NCI-H1694 (cell line): Measurements from ENCODE around the gene TPK1.

Experiments used
- DNase-seq: peaks from one replicate; lab custom pipeline; 2025; lab: John Stamatoyannopoulos, UW

TPK1 gene

DNA sequence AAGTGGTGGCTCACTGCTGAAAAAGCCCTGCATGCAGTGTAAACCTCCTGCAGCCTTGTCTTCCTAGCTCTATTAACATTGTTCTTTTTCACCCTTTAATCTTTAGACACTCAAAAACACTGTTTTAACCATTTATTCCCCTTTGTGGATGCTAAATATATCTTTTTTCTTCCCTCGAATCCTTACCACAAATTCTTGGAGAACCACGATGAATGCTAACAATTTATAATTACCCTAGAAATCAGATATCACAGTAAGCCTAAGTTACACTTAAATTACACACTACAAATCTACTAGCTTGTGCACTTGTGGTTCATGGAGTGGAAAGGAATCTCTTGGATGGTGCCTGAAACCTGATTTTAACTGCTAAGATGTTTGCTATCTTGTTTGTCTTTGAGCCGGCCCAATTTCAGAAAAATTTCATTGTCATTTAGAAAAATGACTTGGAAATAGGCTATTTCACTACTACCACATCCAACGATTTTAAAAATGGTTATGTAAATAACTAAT lies 307.3 kb downstream of the TPK1 start:
- DNase-seq = no peak

- DNase-seq = no peak
Measured at GRCh38 chr7:144527051-144527471, 308.8 kb downstream of the TPK1 start.

DNA sequence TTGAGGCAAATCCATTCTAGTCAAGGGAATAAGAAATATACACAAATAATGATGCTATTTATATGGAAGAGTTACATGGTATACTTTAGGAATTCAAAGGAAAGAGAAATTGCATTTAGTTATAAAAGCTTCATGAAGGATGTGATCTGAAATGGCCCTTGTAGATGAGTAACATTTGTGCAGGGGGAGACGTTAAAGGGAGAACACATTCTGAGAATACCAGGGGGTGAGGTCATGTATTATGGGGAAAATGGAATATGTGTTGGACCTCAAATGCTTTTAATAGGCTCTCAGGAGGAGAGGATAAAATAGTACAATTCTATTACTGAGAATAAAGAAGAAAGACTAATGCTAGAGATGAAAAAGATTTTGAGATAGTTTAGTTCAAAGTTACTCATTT lies 309.9 kb downstream of the TPK1 start:
- DNase-seq = no peak

DNA sequence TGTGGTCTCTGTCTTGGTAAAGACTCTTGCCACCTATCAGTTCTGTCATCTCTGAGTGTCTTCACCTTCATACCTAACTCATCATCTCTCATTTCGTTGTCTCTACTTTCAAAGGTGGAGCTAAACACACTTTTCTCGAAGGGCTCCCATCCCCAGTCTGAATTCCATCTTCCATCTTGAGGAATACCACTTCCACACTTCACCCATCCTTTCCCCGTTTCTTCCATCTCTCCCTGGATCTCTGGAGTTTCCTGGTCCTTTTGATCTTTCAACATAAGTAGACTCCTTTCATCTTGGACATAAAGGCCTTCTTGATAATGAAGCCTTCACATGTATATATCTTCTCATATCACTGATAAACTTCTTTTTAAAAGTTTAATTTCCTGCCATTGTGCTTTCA lies 311.6 kb downstream of the TPK1 start:
- DNase-seq = no peak

- DNase-seq = no peak
Measured at GRCh38 chr7:144523621-144524020, 312.2 kb downstream of the TPK1 start.

GRCh38 chr7:144519925-144520324 lies 315.9 kb downstream of the TPK1 start:
- no peak for DNase-seq

DNA sequence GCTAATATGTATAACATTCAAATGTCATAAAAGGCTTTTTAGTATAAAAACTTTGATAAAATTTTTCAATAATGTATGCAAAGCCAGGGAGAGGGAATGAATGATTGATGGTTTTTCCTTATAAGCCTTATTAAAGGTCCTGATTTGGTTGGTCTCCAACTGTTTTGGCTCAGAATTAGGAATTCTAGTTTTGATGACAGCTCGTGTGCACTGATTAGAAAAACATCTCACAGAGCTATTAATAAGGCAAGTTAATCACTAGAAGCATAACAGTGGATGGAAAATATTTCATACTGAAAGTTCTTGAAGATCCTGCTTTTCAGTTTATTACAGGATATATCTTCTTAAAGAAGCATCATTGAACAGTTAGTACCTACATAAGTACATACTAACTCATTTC lies 317.5 kb downstream of the TPK1 start:
- DNase-seq = no peak

DNA sequence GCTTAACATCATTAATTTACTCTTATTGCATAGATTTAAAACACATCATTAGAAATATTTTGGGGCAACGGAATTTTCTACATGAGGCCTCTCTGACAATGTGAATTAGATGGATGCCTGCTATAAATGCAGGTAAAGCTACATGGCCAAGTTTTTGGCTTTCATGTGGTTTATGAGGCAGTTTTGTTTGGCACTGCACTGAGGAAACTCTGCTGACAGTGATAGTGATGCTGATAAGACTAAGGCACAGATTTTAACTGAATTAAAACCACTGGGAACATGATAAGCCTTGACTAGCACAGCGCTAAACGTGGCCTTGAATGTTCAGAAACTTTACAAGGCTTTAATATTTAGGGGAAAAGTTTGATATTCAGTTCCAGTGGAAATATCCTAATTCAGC lies 318.1 kb downstream of the TPK1 start:
- DNase-seq = no peak

DNA sequence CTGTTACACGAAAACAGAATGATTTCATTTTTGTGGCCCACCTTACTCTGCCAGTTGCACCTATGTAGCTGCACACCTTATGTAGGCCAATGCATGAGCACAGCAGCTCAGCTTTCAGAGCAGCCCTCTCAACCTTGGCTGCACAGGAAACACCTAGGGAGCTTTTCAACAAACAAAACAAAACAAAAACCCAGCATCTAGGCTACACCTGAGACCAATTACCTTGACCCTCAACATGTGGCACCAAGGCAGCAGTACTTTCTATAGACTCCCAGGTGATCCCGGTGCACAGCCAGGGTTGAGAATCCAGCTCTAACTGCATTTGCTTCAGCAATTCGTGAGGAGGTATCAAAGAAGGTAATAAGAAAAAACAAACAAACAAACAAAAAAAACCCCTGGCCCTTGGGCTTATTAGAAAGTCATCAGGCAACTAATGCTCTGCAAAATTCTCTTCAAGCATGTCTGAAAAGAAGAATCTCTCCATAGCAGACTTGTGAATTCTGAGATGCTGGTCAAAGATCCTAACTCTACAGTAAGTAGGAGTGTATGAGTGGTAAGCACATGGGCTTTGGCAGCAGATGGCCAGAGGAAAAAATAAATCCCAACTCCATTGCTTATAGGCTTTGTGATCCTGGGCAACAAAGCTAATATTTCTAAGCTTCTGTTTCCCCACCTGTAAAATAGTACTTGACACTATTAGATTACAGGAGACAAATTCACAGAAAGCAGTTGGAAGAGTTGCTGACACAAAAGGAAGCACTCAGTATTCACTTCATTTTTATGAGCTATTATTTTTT lies 318.9 kb downstream of the TPK1 start:
- no peak for DNase-seq

GRCh38 chr7:144513334-144513733 lies 322.5 kb downstream of the TPK1 start:
- DNase-seq = peak; percentile 41

- DNase-seq = no peak
Measured at GRCh38 chr7:144510621-144511020, 325.2 kb downstream of the TPK1 start.

GRCh38 chr7:144508702-144509101 lies 327.2 kb downstream of the TPK1 start:
- DNase-seq = no peak

GRCh38 chr7:144503215-144503614 lies 332.6 kb downstream of the TPK1 start:
- DNase-seq = no peak

DNA sequence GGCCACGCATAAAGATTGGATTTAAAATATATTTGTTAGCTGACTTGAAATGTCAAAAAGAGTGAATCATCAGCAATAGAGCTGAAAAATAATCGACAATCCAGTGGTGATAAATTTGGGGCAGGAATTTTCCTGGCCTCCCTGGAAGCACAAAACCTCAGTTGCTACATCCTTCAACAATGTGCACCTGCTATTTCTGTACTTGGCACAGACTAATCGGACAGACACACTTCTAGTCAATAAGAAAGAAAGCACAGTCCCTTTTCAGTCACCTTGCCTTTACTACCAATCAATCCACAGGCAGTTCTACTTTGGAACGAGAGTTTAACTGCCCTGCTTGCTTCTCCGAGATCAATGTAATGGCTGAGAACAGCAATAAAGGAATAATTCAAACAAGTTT lies 335.6 kb downstream of the TPK1 start:
- DNase-seq = no peak

- DNase-seq = no peak
Measured at GRCh38 chr7:144497282-144497681, 338.6 kb downstream of the TPK1 start.

GRCh38 chr7:144494355-144494754 lies 341.5 kb downstream of the TPK1 start:
- no peak for DNase-seq

- no peak for DNase-seq
Measured at GRCh38 chr7:144489504-144489903, 346.3 kb downstream of the TPK1 start.

GRCh38 chr7:144488977-144489376 lies 346.9 kb downstream of the TPK1 start:
- DNase-seq = no peak

DNA sequence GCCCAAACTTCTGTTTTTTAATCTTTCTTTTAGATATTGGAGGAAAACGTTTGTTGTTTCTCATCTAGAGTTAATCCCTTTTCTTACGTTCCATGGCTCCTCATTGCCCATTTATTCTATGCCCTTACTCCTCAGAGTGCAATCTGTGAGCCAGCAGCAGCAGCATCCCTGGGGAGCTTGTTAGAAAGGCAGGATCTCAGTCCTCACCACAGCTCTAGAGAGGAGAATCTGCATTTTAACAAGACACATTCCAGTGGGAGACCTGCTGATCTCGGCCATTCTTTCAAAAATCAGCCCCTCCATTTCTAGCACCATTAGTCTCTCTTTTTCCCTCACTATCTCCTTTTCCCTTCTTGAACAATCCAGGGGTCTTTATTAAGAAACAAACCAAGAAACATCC lies 348.0 kb downstream of the TPK1 start:
- DNase-seq = no peak

GRCh38 chr7:144484445-144484844 lies 351.4 kb downstream of the TPK1 start:
- DNase-seq = no peak

GRCh38 chr7:144483189-144483588 lies 352.7 kb downstream of the TPK1 start:
- no peak for DNase-seq

DNA sequence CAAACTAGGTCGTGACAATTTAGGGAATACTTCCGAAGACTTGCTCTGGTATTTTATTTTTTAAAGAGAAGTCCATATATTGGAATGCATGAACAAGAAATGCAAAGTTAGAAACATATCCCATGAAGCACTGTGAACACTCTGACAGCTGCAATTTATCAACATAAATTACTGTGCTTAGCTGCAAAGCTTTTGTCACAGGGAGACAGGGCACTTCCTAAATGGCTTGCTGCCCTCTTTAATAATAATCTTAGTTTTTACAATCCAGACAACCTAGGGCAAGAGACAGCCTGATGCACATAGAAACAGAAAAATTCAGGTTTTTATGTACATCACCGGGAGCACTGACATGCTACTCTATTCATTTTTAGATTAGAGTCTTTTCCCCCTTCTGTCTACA lies 354.0 kb downstream of the TPK1 start:
- no peak for DNase-seq

DNA sequence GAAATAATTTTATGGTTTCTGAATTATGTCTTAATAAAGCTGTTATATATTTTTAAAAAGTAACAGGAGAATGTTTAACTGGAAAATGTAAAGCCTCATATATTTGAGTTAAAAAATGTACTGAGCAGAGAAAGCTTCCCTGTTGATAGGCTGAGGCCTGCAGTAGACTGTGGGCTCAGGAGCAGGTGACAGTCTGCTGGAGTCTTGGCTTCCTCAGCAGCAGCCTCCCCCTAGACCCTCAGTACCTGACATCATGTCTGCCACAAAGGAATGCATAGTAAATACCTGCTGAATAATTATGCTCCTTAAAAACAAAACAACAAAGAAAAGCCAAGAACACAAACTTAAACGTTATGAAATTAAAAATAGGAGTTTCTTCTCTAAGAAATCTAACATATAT lies 358.5 kb downstream of the TPK1 start:
- no peak for DNase-seq
